ENCODE results near the gene SLC6A19. TPM values are rescaled to one million over a fixed set of nuclear protein-coding genes. Genes with fewer than 3 reads are reported as not detected.
"Not testable (repeated sequence)": the region's sequence is repeated elsewhere in the genome, so short reads cannot be mapped to it uniquely, and the experiment has no call there.

The SLC6A19 gene
- polyA plus RNA-seq, 1 experiment, result not detected

GRCh38 chr5:1155191-1156032 lies 46.0 kb upstream of the SLC6A19 start:
- peaks cover 29% of the 10 kb centered on the region for H3K27me3 ChIP-seq (ENCODE audit: control insufficient read depth, insufficient read depth, low read length)
- H3K36me3 ChIP-seq (ENCODE audit: control insufficient read depth, insufficient read depth, low read length), result no peaks in the 10 kb centered on the region
- TF ChIP-seq CTCF (IDR thresholded peaks at IDR 0.05; ENCODE audit: insufficient read depth, low read depth, low read length), result no peak
- DNase-seq (ENCODE audit: low read depth), result no peak
- no peak overlapping the region for H3K4me3 ChIP-seq (ENCODE audit: low read depth, low read length)
- ChIA-PET CTCF (no interaction called here), POLR2A (no interaction called here)

DNA sequence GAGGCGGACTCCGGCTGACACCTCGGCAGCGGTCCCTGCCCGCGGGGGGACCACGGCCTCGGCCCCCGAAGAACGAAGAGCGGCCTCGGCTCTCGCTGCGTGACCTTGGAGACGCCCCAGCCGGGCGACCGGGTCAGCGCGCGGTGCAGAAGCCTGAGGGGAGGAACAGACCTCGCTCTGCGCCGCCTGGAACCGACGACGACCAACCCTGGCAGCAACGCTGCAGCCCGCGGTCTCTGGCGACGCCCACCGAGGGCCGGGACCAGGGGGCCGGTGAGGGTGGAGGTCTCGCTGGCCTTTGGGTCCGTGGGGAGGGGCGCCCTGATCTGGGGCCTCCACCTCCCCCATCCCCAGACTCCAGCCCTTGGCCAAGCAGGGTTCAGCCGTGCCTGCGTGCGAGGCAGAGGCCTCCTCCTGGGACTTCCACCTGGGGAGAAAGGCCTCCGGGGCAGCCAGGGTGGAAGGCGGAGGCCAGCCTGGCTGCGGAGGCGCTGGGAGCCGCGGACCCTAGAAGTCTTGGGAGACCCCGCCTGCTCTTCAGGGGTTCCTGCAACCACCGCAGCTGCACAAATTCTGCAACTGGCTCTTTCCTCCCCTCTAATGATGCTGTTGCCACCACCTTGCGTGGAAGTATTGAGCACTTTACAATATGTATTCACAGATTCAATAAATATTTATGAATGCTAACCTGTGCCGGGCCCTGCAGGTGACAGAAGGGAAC lies 45.2 kb upstream of the SLC6A19 start:
- DNase-seq (ENCODE audit: low read depth), result no peak
- Histone ChIP-seq H3K4me3 (ENCODE audit: low read depth, low read length) (no peak overlapping the region), H3K27me3 (ENCODE audit: control insufficient read depth, insufficient read depth, low read length) (peaks cover 26% of the 10 kb centered on the region), H3K36me3 (ENCODE audit: control insufficient read depth, insufficient read depth, low read length) (no peaks in the 10 kb centered on the region)
- POLR2A ChIA-PET, result no interaction called here
- TF ChIP-seq CTCF (IDR thresholded peaks at IDR 0.05; ENCODE audit: insufficient read depth, low read depth, low read length), result no peak
- CTCF ChIA-PET, result interaction anchor here (1.3 kb wide), 1 partner anchor 11 kb away, joined by 5 read pairs; no protein-coding TSS in a partner anchor

DNA sequence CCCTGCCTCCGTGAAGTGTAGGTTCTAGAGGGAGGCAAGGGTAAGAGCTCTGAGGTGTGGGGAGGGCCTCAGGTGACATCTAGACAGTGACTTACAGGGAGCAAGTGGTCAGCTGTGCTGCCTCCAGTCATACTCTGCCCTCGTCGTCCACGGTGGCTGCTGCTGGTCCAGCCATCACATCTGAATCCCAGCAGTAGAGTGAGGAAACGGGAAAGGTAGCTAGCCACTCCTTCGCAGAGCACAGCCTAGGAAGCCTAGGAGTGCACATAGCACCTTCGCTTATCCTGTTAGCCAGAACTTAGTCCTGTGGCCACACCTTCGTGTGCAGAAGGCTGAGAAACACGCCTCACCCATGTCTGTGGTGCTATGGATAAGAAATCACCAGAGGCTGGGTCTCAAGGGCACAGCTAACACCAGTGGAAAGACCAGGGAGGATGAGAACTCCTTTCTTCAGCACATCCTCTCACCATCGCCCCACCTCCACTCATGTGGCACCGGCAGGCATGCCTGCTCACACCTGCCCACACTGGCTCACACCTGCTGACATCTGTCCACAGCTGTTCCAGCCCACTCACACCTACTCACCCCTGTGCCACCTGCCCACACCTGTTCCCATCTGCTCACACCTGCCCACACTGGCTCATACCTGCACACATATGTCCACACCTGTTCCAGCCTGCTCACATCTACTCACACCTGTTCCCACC lies 44.5 kb upstream of the SLC6A19 start:
- CTCF ChIA-PET, result interaction anchor here (1.3 kb wide), 1 partner anchor 11 kb away, joined by 5 read pairs; no protein-coding TSS in a partner anchor
- peaks cover 21% of the 10 kb centered on the region for H3K27me3 ChIP-seq (ENCODE audit: control insufficient read depth, insufficient read depth, low read length)
- H3K36me3 ChIP-seq (ENCODE audit: control insufficient read depth, insufficient read depth, low read length), result no peaks in the 10 kb centered on the region
- TF ChIP-seq CTCF (IDR thresholded peaks at IDR 0.05; ENCODE audit: insufficient read depth, low read depth, low read length), result no peak
- DNase-seq (ENCODE audit: low read depth), result no peak
- no peak overlapping the region for H3K4me3 ChIP-seq (ENCODE audit: low read depth, low read length)
- POLR2A ChIA-PET, result no interaction called here

GRCh38 chr5:1157461-1157986 lies 43.9 kb upstream of the SLC6A19 start:
- CTCF ChIA-PET, result interaction anchor here (1.3 kb wide), 1 partner anchor 10 kb away, joined by 5 read pairs; no protein-coding TSS in a partner anchor
- H3K4me3 ChIP-seq (ENCODE audit: low read depth, low read length); H3K36me3 ChIP-seq (ENCODE audit: control insufficient read depth, insufficient read depth, low read length); POLR2A ChIA-PET; DNase-seq (ENCODE audit: low read depth): not testable (repeated sequence)
- H3K27me3 ChIP-seq (ENCODE audit: control insufficient read depth, insufficient read depth, low read length), result peaks cover 20% of the 10 kb centered on the region

DNA sequence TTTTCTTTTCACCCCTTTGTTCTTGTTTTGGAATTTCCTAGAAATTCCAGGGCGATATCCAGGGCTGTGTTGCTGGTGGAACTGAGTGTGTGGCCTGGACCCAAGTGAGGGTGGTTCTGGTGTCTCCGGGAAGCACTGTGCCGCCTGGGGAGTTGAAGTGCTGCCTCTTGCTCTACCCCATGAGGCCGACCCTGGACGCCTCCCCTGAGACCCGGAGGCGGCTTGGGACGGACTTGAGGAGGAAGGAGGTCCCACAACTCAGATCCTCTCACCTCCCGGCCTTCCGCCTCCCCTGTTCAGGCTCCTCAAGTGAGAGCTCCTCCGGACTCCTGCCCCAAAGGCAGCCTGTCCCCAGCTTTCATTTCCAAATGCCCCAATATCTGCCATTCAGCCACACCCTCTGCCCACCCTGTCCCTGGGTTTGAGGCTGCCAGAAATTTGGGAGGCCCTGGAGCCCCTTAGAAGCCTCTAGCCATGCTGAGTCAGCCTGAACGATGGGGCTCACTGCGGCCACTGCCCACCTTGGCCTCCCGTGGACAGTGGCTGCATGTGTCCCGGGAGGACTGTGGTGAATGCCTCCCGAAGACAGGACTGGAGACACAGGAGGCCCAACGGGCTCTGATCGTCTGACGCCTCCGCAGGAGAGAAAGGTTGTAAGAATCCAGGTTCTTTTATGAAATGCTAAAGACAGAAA lies 42.6 kb upstream of the SLC6A19 start:
- ChIA-PET POLR2A (no interaction called here), CTCF (no interaction called here)
- Histone ChIP-seq H3K4me3 (ENCODE audit: low read depth, low read length) (no peak overlapping the region), H3K27me3 (ENCODE audit: control insufficient read depth, insufficient read depth, low read length) (peaks cover 13% of the 10 kb centered on the region), H3K36me3 (ENCODE audit: control insufficient read depth, insufficient read depth, low read length) (no peaks in the 10 kb centered on the region)
- no peak for DNase-seq (ENCODE audit: low read depth)
- no peak for TF ChIP-seq CTCF (IDR thresholded peaks at IDR 0.05; ENCODE audit: insufficient read depth, low read depth, low read length)

All from BJ (cell line).